K562 (cell line): ENCODE results near the gene NRN1L. TPM values are rescaled to one million over a fixed set of nuclear protein-coding genes. Genes with fewer than 3 reads are reported as not detected.
A peak's percentile ranks its signal among the peaks of the same experiment; 100 is the strongest.

Experiments
- ATAC-seq: fragments of 200-7000 bp; cut with Tn5 transposase; 3 replicates; pipeline ENCODE4 v1.9.1; 2020; ENCODE audit warnings: moderate library complexity
- BruUV-seq: library from RNA; stranded (reverse); fragments of 400-500 nt; replicated peaks from 2 replicates; lab custom pipeline; 2021; lab: Mats Ljungman, UMichigan
- CTCF ChIA-PET: fragments of 300-600 bp; formaldehyde crosslinking; extraction: SDS; loops from one replicate; lab custom pipeline; 2021; ENCODE audit warnings: low intra/inter-chr PET ratio; lab: Yijun Ruan, JAX
- POLR2A ChIA-PET: fragments of 300-600, 350-650 bp; sonication (Branson Sonifier 250); formaldehyde crosslinking; extraction: SDS; loops from one replicate; lab custom pipeline; 2021; ENCODE audit warnings: antibody characterized with exemption, inconsistent platforms; lab: Yijun Ruan, JAX
- DNase-seq, 4 experiments: peaks; one replicate each; pipeline versions ENCODE4 v3.0.0 to v3.0.0-alpha.2; 2011 to 2018; ENCODE audit warnings: low spot score in 3 of 4, mixed read lengths in 3 of 4; ENCODE audit errors: extremely low read depth in 1 of 4
- FAIRE-seq: peaks from 2 replicates; lab custom pipeline; 2011; peaks lifted over from hg19 to GRCh38; lab: Jason Lieb, UNC
- H2AFZ ChIP-seq: 2 replicates; pipeline ENCODE4 v1.6.0; 2011; ENCODE audit warnings: low read depth, low read length, control low read depth, inconsistent platforms
- H3K27ac ChIP-seq: fragments of 200-600 bp; 3 replicates; pipeline ENCODE4 v1.8.0; 2011; ENCODE audit warnings: low read depth, mild to moderate bottlenecking, control low read depth, inconsistent platforms, low read length, moderate library complexity, mixed read lengths; ENCODE audit errors: extremely low read depth
- H3K27me3 ChIP-seq, 2 experiments: fragments of 300-600 bp in 1 of 2; 2 replicates in 1 of 2; 3 replicates in 1 of 2; pipeline versions ENCODE4 v1.6.0 to v1.8.0; 2011; ENCODE audit warnings: inconsistent platforms in 2 of 2, low read length in 2 of 2, mild to moderate bottlenecking in 1 of 2, mixed read lengths in 1 of 2, moderate library complexity in 1 of 2; ENCODE audit not compliant: control insufficient read depth in 2 of 2, insufficient read depth in 2 of 2
- H3K36me3 ChIP-seq: fragments of 300-600 bp; 3 replicates; pipeline ENCODE4 v1.8.0; 2011; ENCODE audit warnings: mild to moderate bottlenecking, low read length, inconsistent platforms; ENCODE audit not compliant: control insufficient read depth, insufficient read depth
- H3K4me1 ChIP-seq, 2 experiments: fragments of 200-600 bp in 1 of 2; replicated peaks in 1 of 2; 2 replicates in 1 of 2; 3 replicates in 1 of 2; pipeline versions ENCODE4 v1.5.1 to v1.8.0; 2011; ENCODE audit warnings: inconsistent platforms in 2 of 2, low read length in 2 of 2, mild to moderate bottlenecking in 1 of 2, mixed read lengths in 1 of 2, moderate library complexity in 1 of 2; ENCODE audit not compliant: control insufficient read depth in 2 of 2, insufficient read depth in 2 of 2
- H3K4me2 ChIP-seq: 2 replicates; pipeline ENCODE4 v1.6.1; 2011; ENCODE audit warnings: low read length, control low read depth, inconsistent platforms, mixed read lengths; ENCODE audit not compliant: insufficient read depth
- H3K4me3 ChIP-seq: fragments of 200-600 bp; sonication (generic), shearing (Covaris generic); 2 replicates; pipeline ENCODE4 v1.5.1; 2016; ENCODE audit warnings: control low read depth, inconsistent platforms
- H3K79me2 ChIP-seq: fragments of 200-600 bp; 3 replicates; pipeline ENCODE4 v1.8.0; 2011; ENCODE audit warnings: low read length, inconsistent platforms; ENCODE audit not compliant: control insufficient read depth, insufficient read depth
- H3K9ac ChIP-seq, 2 experiments: 2 replicates each; pipeline versions ENCODE4 v1.6.0 to v1.6.1; 2011; ENCODE audit warnings: low read depth in 2 of 2, low read length in 2 of 2, control low read depth in 1 of 2, inconsistent platforms in 1 of 2, mild to moderate bottlenecking in 1 of 2, mixed read lengths in 1 of 2; ENCODE audit not compliant: insufficient read depth in 1 of 2
- H3K9me1 ChIP-seq: one replicate; pipeline ENCODE4 v1.6.0; 2011; ENCODE audit warnings: inconsistent platforms, mild to moderate bottlenecking, low read length, moderate library complexity; ENCODE audit not compliant: control insufficient read depth, insufficient read depth
- H3K9me3 ChIP-seq: replicated peaks from 2 replicates; pipeline ENCODE4 v1.5.1; 2011; ENCODE audit warnings: low read depth, low read length, inconsistent platforms; ENCODE audit not compliant: control insufficient read depth, insufficient read depth
- H4K20me1 ChIP-seq: replicated peaks from 2 replicates; pipeline ENCODE4 v1.6.1; 2011; ENCODE audit warnings: low read length, inconsistent platforms, mixed read lengths; ENCODE audit not compliant: control insufficient read depth, insufficient read depth
- ARID4B ChIP-seq: sonication (generic); formaldehyde crosslinking; IDR thresholded peaks from 2 replicates; pipeline ENCODE4 v1.8.0; 2022; ENCODE audit warnings: mild to moderate bottlenecking, missing genetic modification reagents
- CBFA2T2 ChIP-seq: fragments of 450-650 bp; conservative IDR thresholded peaks from 2 replicates; pipeline ENCODE4 v1.6.1; 2017; ENCODE audit warnings: mild to moderate bottlenecking
- JUN ChIP-seq, 2 experiments: sonication (generic) in 1 of 2; formaldehyde crosslinking in 1 of 2; IDR thresholded peaks; 2 replicates each; pipeline versions ENCODE4 v1.6.1 to v1.8.0; 2012 to 2022; ENCODE audit warnings: borderline replicate concordance in 2 of 2, mild to moderate bottlenecking in 2 of 2, improper control_type of control experiment in 1 of 2, low read depth in 1 of 2, low read length in 1 of 2, missing genetic modification reagents in 1 of 2
- MAFG ChIP-seq: fragments of 450-650 bp; conservative IDR thresholded peaks from 2 replicates; pipeline ENCODE4 v1.6.1; 2016; ENCODE audit warnings: missing genetic modification characterization, missing compliant biosample characterization
- MNT ChIP-seq, 2 experiments: fragments of 450-650 bp; conservative IDR thresholded peaks; 2 replicates each; pipeline ENCODE4 v1.6.1; 2017; ENCODE audit warnings: mild to moderate bottlenecking in 2 of 2, moderate library complexity in 2 of 2
- NR1H2 ChIP-seq: sonication (generic); formaldehyde crosslinking; IDR thresholded peaks from 2 replicates; pipeline ENCODE4 v1.4.0; 2020; ENCODE audit warnings: mild to moderate bottlenecking, missing genetic modification reagents
- ZBTB33 ChIP-seq: sonication (generic); formaldehyde crosslinking; IDR thresholded peaks from 2 replicates; pipeline ENCODE4 v1.8.1; 2023; ENCODE audit warnings: mild to moderate bottlenecking, missing genetic modification reagents
- ZFP36 ChIP-seq: fragments of 150-350 bp; IDR thresholded peaks from 2 replicates; pipeline ENCODE4 v1.6.1; 2018; ENCODE audit warnings: low read length, low read depth; ENCODE audit not compliant: partially characterized antibody
- ZNF583 ChIP-seq: fragments of 250-450 bp; sonication (Bioruptor Pico); IDR thresholded peaks from 2 replicates; pipeline ENCODE4 v1.4.0; 2020
- WGBS: fragments of 100-300 bp; shearing (Covaris generic); methylation state at CpG from one replicate; pipeline ENCODE4 v1.1.6; 2016; ENCODE audit warnings: low coverage, mixed read lengths; ENCODE audit not compliant: insufficient coverage; ENCODE audit errors: missing lambda C conversion rate; 5-methylcytosine and 5-hydroxymethylcytosine counted together
- in situ Hi-C: fragments of 300-500 bp; cut with MboI; formaldehyde crosslinking; loops from 4 replicates; pipeline ENCODE4 v1.15.0; 2018; ENCODE audit warnings: inconsistent platforms, mixed read lengths
- intact Hi-C: fragments of 100-400 bp; cut with micrococcal nuclease; formaldehyde crosslinking; loops from 2 replicates; pipeline ENCODE4 v1.14.2; 2022
- polyA plus RNA-seq, 8 experiments: library from polyadenylated mRNA; depleted of rRNA in 4 of 8; stranded (reverse) in 5 of 8; unstranded in 3 of 8; fragments of >200 nt; fragmentation: Nextera tagmentation in 2 of 8; fragmentation: Illumina TruSeq in 1 of 8; extraction: Ambion mirVana in 2 of 8; extraction: Trizol in 1 of 8; gene quantifications; 2 replicates each; pipeline versions ENCODE4 v1.2.1 to v1.2.3, GENCODE V29; 2011 to 2014; ENCODE audit warnings: inconsistent platforms in 1 of 8, missing spikeins in 1 of 8
- total RNA-seq, 7 experiments: library from RNA; depleted of rRNA in 6 of 7; stranded (reverse); fragments of >200 nt in 6 of 7; fragmentation: Illumina TruSeq in 2 of 7; extraction: Trizol in 2 of 7; gene quantifications; 2 replicates each; pipeline versions ENCODE4 v1.2.1 to v1.2.3, GENCODE V29; 2011 to 2021; ENCODE audit warnings: low replicate concordance in 1 of 7
- TF ChIP-seq, protein P1 (sequence below): sonication (generic); formaldehyde crosslinking; IDR thresholded peaks from 2 replicates; pipeline ENCODE4 v1.8.1; 2023; ENCODE audit warnings: mild to moderate bottlenecking, missing genetic modification reagents, moderate library complexity

The NRN1L gene
- total and polyA plus RNA-seq, 9 of the 15 experiments (the other 6 are each of a cell fraction or from before 2014, with no cell fraction given), result 0.22 to 0.86 (median 0.61) TPM; not detected in 5

- H3K9me3 ChIP-seq, result no peaks in the 10 kb centered on the region
- no peaks in the 10 kb centered on the region for H3K9me1 ChIP-seq
- DNase-seq (peak; percentile 98 to 99 (median 98)), ATAC-seq (peak; percentile 94), FAIRE-seq (peak; percentile 95)
- peak overlapping the region; percentile 95 for H2AFZ ChIP-seq
- in situ Hi-C loops, result no loop called here
- peaks cover 42% of the 10 kb centered on the region for H3K79me2 ChIP-seq
- peaks cover 20 to 68% of the 10 kb centered on the region in 2 experiments for H3K4me1 ChIP-seq
- no TSS peak for BruUV-seq
- intact Hi-C loops, result loop anchor here (5.0 to 10.0 kb wide), 2 partner anchors 107 to 411 kb away; partner anchors contain the start of gene RIPOR1
- H3K27ac ChIP-seq, result peak overlapping the region; percentile 89
- peak overlapping the region; percentile 90 to 98 for H3K9ac ChIP-seq
- peak overlapping the region; percentile 85 for H3K4me3 ChIP-seq
- ChIA-PET CTCF (no interaction called here), POLR2A (interaction anchor here (0.6 to 1.7 kb wide), 29 partner anchors 8 to 364 kb away, joined by 3 to 8 read pairs (median 3); partner anchors contain the start of gene LCAT)
- under 1% methylated on average over 48 of the region's 55 CpGs for whole genome bisulfite sequencing
- no peaks in the 10 kb centered on the region; the same call in 1 of the 2 replicates for H4K20me1 ChIP-seq
- no peaks in the 10 kb centered on the region for H3K27me3 ChIP-seq
- peak overlapping the region; percentile 99 for H3K4me2 ChIP-seq
- peaks cover 27% of the 10 kb centered on the region; the same call in 2 of the 3 replicates for H3K36me3 ChIP-seq
- TF ChIP-seq, protein P1, sequence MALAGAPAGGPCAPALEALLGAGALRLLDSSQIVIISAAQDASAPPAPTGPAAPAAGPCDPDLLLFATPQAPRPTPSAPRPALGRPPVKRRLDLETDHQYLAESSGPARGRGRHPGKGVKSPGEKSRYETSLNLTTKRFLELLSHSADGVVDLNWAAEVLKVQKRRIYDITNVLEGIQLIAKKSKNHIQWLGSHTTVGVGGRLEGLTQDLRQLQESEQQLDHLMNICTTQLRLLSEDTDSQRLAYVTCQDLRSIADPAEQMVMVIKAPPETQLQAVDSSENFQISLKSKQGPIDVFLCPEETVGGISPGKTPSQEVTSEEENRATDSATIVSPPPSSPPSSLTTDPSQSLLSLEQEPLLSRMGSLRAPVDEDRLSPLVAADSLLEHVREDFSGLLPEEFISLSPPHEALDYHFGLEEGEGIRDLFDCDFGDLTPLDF (CRISPR knock-in tag), result 0 out of 2 replicates have a peak, but pooled peaks have one; percentile 73
- TF ChIP-seq ARID4B (CRISPR knock-in tag), result peak; percentile 95
- TF ChIP-seq JUN (IDR thresholded peaks at IDR 0.05; ENCODE audit: borderline replicate concordance, low read depth, low read length), result peak; percentile 58; the same call in 1 of the 2 replicates
- no peak for TF ChIP-seq JUN (CRISPR knock-in tag; IDR thresholded peaks at IDR 0.05; ENCODE audit: borderline replicate concordance)
- TF ChIP-seq MAFG (tag), result no peak
- 0 out of 2 replicates have a peak, but pooled peaks have one; percentile 19 for TF ChIP-seq ZBTB33 (CRISPR knock-in tag)
- peak; percentile 64 for TF ChIP-seq CBFA2T2
- TF ChIP-seq ZFP36, result no peak
- peak; percentile 96 for TF ChIP-seq NR1H2
- TF ChIP-seq MNT (conservative IDR thresholded peaks at IDR 0.05), result peak; percentile 97 to 99
- no peak for TF ChIP-seq ZNF583 (CRISPR knock-in tag)
Observed at GRCh38 chr16:67935402-67936123, 50.9 kb downstream of the NRN1L start.
